ENCODE data around the gene INTS11. TPM values are rescaled to one million over a fixed set of nuclear protein-coding genes. Genes with fewer than 3 reads are reported as not detected.
A peak's percentile ranks its signal among the peaks of the same experiment; 100 is the strongest.

Gene INTS11
- total and polyA plus RNA-seq, 2 of the 13 experiments (the other 11 are each of a cell fraction or from before 2014, with no cell fraction given): 52.8 to 94.8 TPM

GRCh38 chr1:1307923-1308755, 16.3 kb downstream of the INTS11 start, which contains the start of the genes ACAP3 and PUSL1 (continued):
- TF ChIP-seq ZBTB10 (CRISPR knock-in tag; IDR thresholded peaks at IDR 0.05; ENCODE audit: borderline replicate concordance) (peak; percentile 84), HMGXB3 (CRISPR knock-in tag; IDR thresholded peaks at IDR 0.05; ENCODE audit: borderline replicate concordance) (no peak), DZIP1 (CRISPR knock-in tag; IDR thresholded peaks at IDR 0.05) (no peak; the same call in 1 of the 2 replicates), LCORL (IDR thresholded peaks at IDR 0.05) (no peak), LCORL (CRISPR knock-in tag; IDR thresholded peaks at IDR 0.05) (peak; percentile 55; the same call in 1 of the 2 replicates), GATAD1 (CRISPR knock-in tag; IDR thresholded peaks at IDR 0.05) (peak; percentile 54), ZSCAN30 (CRISPR knock-in tag; IDR thresholded peaks at IDR 0.05) (no peak), MAF1 (CRISPR knock-in tag; IDR thresholded peaks at IDR 0.05; ENCODE audit: borderline replicate concordance) (no peak; the same call in 1 of the 2 replicates), ZNF18 (CRISPR knock-in tag; IDR thresholded peaks at IDR 0.05; ENCODE audit: insufficient replicate concordance) (no peak), NR2F2 (IDR thresholded peaks at IDR 0.05; ENCODE audit: borderline replicate concordance, low read depth) (peak; percentile 44; the same call in 1 of the 2 replicates), ZSCAN20 (CRISPR knock-in tag; IDR thresholded peaks at IDR 0.05; ENCODE audit: borderline replicate concordance) (peak; percentile 44; the same call in 1 of the 2 replicates), HIC2 (CRISPR knock-in tag; IDR thresholded peaks at IDR 0.05; ENCODE audit: low read depth) (no peak), IKZF1 (IDR thresholded peaks at IDR 0.05) (no peak), ATAD3A (CRISPR knock-in tag; IDR thresholded peaks at IDR 0.05) (no peak)
